Heart right ventricle (tissue), 16 donors: ENCODE results near the gene NLGN3. TPM values are rescaled to one million over a fixed set of nuclear protein-coding genes. Genes with fewer than 3 reads are reported as not detected.
A peak's percentile ranks its signal among the peaks of the same experiment; 100 is the strongest.

Experiments used
- ATAC-seq, 8 donors: fragments of 200-7000 bp; cut with Tn5 transposase; one replicate each; pipeline ENCODE4 v1.9.1; 2020; ENCODE audit warnings: mild to moderate bottlenecking in 8 of 8, moderate library complexity in 8 of 8, moderate number of reproducible peaks in 1 of 8
- DNase-seq, 2 donors: peaks; one replicate each; pipeline ENCODE4 v3.0.0-alpha.2; 2020
- H3K27ac ChIP-seq, 10 donors: fragments of 200-600 bp; sonication (generic) in 2 of 10; one replicate each; pipeline versions ENCODE4 v1.5.0 to v1.8.0; 2020 to 2022; ENCODE audit warnings: mild to moderate bottlenecking in 3 of 10
- H3K27me3 ChIP-seq, 7 donors: fragments of 200-600 bp; one replicate each; pipeline ENCODE4 v1.8.0; 2021 to 2022; ENCODE audit warnings: mild to moderate bottlenecking in 2 of 7
- H3K36me3 ChIP-seq, 9 donors: fragments of 200-600 bp; sonication (generic) in 1 of 9; one replicate each; pipeline versions ENCODE4 v1.5.0 to v1.8.0; 2020 to 2022; ENCODE audit warnings: mild to moderate bottlenecking in 2 of 9
- H3K4me1 ChIP-seq, 9 donors: fragments of 200-600 bp; sonication (generic) in 1 of 9; one replicate each; pipeline versions ENCODE4 v1.5.0 to v1.8.0; 2020 to 2022; ENCODE audit warnings: mild to moderate bottlenecking in 4 of 9
- H3K4me3 ChIP-seq, 10 donors: fragments of 200-600 bp; sonication (generic) in 2 of 10; one replicate each; pipeline versions ENCODE4 v1.5.0 to v1.8.0; 2020 to 2022; ENCODE audit warnings: mild to moderate bottlenecking in 7 of 10, moderate library complexity in 2 of 10
- H3K9me3 ChIP-seq, 11 donors: fragments of 200-600 bp in 10 of 11; sonication (generic) in 2 of 11; one replicate each; pipeline versions ENCODE4 v1.5.0 to v1.8.0; 2013 to 2022; ENCODE audit warnings: mild to moderate bottlenecking in 2 of 11, control low read depth in 1 of 11, moderate library complexity in 1 of 11
- CTCF ChIP-seq, 9 donors: fragments of 200-600 bp; sonication (generic) in 2 of 9; IDR thresholded peaks; one replicate each; pipeline versions ENCODE4 v1.5.0 to v1.8.0; 2021 to 2022; ENCODE audit warnings: antibody characterized with exemption in 9 of 9, mild to moderate bottlenecking in 5 of 9, moderate library complexity in 1 of 9
- WGBS, 2 donors: extraction: QIAGEN DNeasy Blood & Tissue Kit; methylation state at CpG; one replicate each; pipeline ENCODE4 v1.1.7; 2013; ENCODE audit warnings: inconsistent platforms in 1 of 2; 5-methylcytosine and 5-hydroxymethylcytosine counted together
- intact Hi-C, 10 donors: fragments of 100-400 bp; cut with DNase I; formaldehyde crosslinking; loops; one replicate each; pipeline versions ENCODE4 v1.11.1 to v1.14.2; 2022
- polyA plus RNA-seq, 2 donors: library from polyadenylated mRNA; stranded (reverse); fragments of 200-250 nt; gene quantifications; one replicate each; pipeline ENCODE4 v1.2.3, GENCODE V29; 2013
- total RNA-seq, 10 donors: library from RNA; stranded (reverse); fragmentation: NEBNext Ultra II Directional in 3 of 10; extraction: Animal tissue kit (Norgen Biotek cat#: 25700) in 3 of 10; gene quantifications; one replicate each; pipeline versions ENCODE4 v1.2.1 to v1.2.4, GENCODE V29; 2021 to 2023
- donor health status: Arrhythmogenic right ventricular cardiomyopathy.
- donor health status: ischemic (EF 13 %, LVEDD 7.1; RV severe dilation, severe dysfunction).
- donor health status: healthy with polysubstance abuse.
- donor health status: DM: no; HTN: yes; CAD: no.
- donor health status: DM: no; HTN: no; CAD: no.
- donor health status: ischemic (EF 25% LVEDD 6.9; RV normal size, moderate dysfunction).
- donor health status: ischemic (EF 25% LVEDD 5.7; RV mildly dilated, moderate dysfunction).
- donor health status: healthy.
- donor health status: DM: yes; HTN: yes; CAD: no.
- donor health status: Ischemic cardiomyopathy.
- donor health status: ischemic (EF 35%, LVEDD 5.7; RV mildly dilated, moderate dysfunction).
- donor health status: nonischemic (EF 11% LVEDD 7.7; RV severe dilation, severe dysfunction).
- donor health status: DM: yes; HTN: yes; CAD: no.
- donor health status: PGD.
- donor health status: ischemic (EF 29% LVEDD 5.4; RV normal size, mild dysfunction).
- donor health status: nonischemic (EF 23%, LVEDD 6.1; RV moderate dilation, normal function).

Gene NLGN3
- total and polyA plus RNA-seq, 12 donors: 0.16 to 0.94 (median 0.51) TPM

- H3K27ac ChIP-seq: peak within 1 kb of the TSS in 2 of 10 donors; percentile 22 to 86
- TF ChIP-seq CTCF (IDR thresholded peaks at IDR 0.05): no peak
- peaks cover 0 to 18% (median 0%) of the 10 kb centered on the region in 9 donors for H3K4me1 ChIP-seq
- no peaks in the 10 kb centered on the region for H3K36me3 ChIP-seq
- DNase-seq (no peak), ATAC-seq (peak in 3 of 8 donors; percentile 27 to 42 (median 33))
- H3K4me3 ChIP-seq: peak within 1 kb of the TSS in 2 of 10 donors; percentile 5 to 53
- peaks cover 0 to 8% (median 0%) of the 10 kb centered on the region in 7 donors for H3K27me3 ChIP-seq
- 67 to 74% methylated on average over 7 to 8 of the region's 8 CpGs for WGBS, 2 donors
- no peaks in the 10 kb centered on the region for H3K9me3 ChIP-seq
- intact Hi-C loops: no loop called here
These were observed 33.3 kb upstream of the NLGN3 start, which contains the start of gene IL2RG for GRCh38 chrX:71111141-71111843. Gene IL2RG (minus strand): TSS chrX:71111577. CDS start chrX:71111539, 38 bp downstream.

DNA sequence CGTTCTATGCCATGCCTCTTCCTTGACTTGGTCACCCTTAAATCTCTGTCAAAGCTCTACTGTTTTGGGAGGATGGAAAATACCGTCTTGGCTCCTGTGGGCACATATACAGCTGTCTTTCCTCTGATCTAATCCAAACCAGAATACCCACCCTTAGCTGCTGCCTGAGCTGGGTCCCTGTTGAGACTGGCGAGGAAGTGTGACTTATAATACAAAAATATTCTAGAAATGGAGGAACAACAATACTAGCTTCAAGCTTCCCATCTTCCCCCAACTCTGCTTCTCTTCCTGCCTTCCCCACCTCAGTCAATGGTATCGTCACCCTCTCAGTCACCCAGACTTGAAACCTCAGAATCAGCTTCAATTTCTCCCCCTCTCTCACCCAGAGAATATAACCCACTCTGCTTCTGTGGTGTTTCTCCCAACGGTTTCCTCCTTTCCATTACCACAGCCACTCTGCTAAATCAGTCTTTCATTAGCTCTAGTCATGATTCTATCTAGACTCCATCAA is 32.7 kb upstream of the NLGN3 start:
- no peak for TF ChIP-seq CTCF (IDR thresholded peaks at IDR 0.05)
- 74 to 78% methylated on average over 5 of the region's 5 CpGs for WGBS, 2 donors
- Histone ChIP-seq H3K27me3 (peaks cover 0 to 8% (median 0%) of the 10 kb centered on the region in 7 donors), H3K4me1 (peaks cover 0 to 14% (median 0%) of the 10 kb centered on the region in 9 donors), H3K4me3 (peak overlapping the region in 1 of 10 donors; percentile 53), H3K36me3 (no peaks in the 10 kb centered on the region), H3K27ac (peak overlapping the region in 1 of 10 donors; percentile 86), H3K9me3 (no peaks in the 10 kb centered on the region)
- intact Hi-C loops: no loop called here
- DNase-seq (no peak), ATAC-seq (no peak)

- no peaks in the 10 kb centered on the region for H3K9me3 ChIP-seq
These were observed 27.3 kb upstream of the NLGN3 start for GRCh38 chrX:71117358-71117757.

More at GRCh38 chrX:71117358-71117757, 27.3 kb upstream of the NLGN3 start:
- Histone ChIP-seq H3K4me3 (peak overlapping the region in 3 of 10 donors; percentile 62 to 70 (median 66)), H3K27ac (no peak overlapping the region), H3K4me1 (peaks cover 0 to 15% (median 5%) of the 10 kb centered on the region in 9 donors), H3K27me3 (peaks cover 0 to 3% (median 0%) of the 10 kb centered on the region in 7 donors), H3K36me3 (peaks cover 0 to 29% (median 0%) of the 10 kb centered on the region in 9 donors)
- 77 to 88% methylated on average over 10 of the region's 10 CpGs for WGBS, 2 donors
- intact Hi-C loops: no loop called here
- ATAC-seq (no peak), DNase-seq (no peak)
- TF ChIP-seq CTCF (IDR thresholded peaks at IDR 0.05): no peak
